IPS-20b (cell line): ENCODE measurements around the gene PLEKHS1.

Source experiments
- H3K27ac ChIP-seq: one replicate; pipeline ENCODE4 v1.5.1; 2013; ENCODE audit warnings: low read length
- H3K27me3 ChIP-seq: 2 replicates; pipeline ENCODE4 v1.6.1; 2013; ENCODE audit warnings: mild to moderate bottlenecking, low read length, inconsistent platforms; ENCODE audit not compliant: insufficient read depth
- H3K36me3 ChIP-seq: 2 replicates; pipeline ENCODE4 v1.6.1; 2013; ENCODE audit warnings: low read depth, mild to moderate bottlenecking, inconsistent platforms, low read length, moderate library complexity; ENCODE audit not compliant: insufficient read depth
- H3K4me1 ChIP-seq: 2 replicates; pipeline ENCODE4 v1.6.1; 2013; ENCODE audit warnings: mild to moderate bottlenecking, control low read depth, inconsistent platforms, low read length, moderate library complexity; ENCODE audit not compliant: insufficient read depth
- H3K4me3 ChIP-seq: 2 replicates; pipeline ENCODE4 v1.5.1; 2013; ENCODE audit warnings: mild to moderate bottlenecking, low read length, inconsistent platforms
- H3K9ac ChIP-seq: 2 replicates; pipeline ENCODE4 v1.6.1; 2013; ENCODE audit warnings: low read depth, mild to moderate bottlenecking, inconsistent platforms, low read length, moderate library complexity
- H3K9me3 ChIP-seq: 2 replicates; pipeline ENCODE4 v1.6.1; 2013; ENCODE audit warnings: mild to moderate bottlenecking, low read depth, low read length, inconsistent platforms; ENCODE audit not compliant: insufficient read depth

PLEKHS1 gene

DNA sequence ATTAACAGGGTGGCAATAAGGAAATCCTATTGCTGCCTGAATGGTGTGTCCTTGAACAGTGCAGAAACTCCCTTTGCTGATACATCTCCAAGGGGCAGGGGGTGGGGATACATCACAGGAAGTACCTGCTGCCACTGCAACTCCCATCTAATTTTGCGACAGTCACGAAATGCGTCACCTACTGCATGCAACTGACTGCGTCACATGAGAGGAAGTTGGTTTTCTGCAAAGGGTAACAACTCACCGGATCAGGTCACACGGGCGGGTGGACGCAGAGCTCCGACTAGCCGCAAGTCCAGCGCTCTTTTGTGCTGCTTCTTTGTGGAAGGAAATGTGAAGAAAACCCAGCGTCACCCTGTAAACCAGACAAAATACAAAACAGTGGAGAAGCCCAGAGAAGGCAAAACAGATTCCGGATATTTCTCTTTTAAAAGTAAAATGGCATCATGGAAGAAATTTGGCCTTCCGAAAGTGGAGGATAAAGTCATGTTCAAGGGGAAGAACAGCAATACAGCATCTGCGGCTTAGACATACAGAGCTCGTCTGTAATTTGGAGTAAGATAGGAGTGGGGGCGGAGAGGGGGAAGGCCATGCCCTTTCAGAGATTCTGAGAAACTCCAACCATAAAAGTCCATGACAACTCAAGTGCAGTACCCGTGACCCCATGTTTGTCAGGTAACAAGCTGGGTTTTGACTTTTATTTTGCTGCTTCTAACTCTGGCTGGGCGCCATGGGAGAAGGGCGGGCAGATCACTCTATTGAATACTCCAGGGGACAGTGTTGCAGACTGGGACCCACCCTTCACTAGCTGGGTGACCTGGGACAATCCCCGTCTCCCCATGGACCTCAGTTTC is 32.3 kb upstream of the PLEKHS1 start:
- H3K36me3 ChIP-seq = peaks cover 4% of the 10 kb centered on the region; the same call in 1 of the 2 replicates
- H3K9me3 ChIP-seq = no peaks in the 10 kb centered on the region
- H3K27me3 ChIP-seq = no peaks in the 10 kb centered on the region
- no peaks in the 10 kb centered on the region for H3K4me1 ChIP-seq
- H3K4me3 ChIP-seq = no peak overlapping the region
- no peak overlapping the region for H3K9ac ChIP-seq
- H3K27ac ChIP-seq = no peak overlapping the region

DNA sequence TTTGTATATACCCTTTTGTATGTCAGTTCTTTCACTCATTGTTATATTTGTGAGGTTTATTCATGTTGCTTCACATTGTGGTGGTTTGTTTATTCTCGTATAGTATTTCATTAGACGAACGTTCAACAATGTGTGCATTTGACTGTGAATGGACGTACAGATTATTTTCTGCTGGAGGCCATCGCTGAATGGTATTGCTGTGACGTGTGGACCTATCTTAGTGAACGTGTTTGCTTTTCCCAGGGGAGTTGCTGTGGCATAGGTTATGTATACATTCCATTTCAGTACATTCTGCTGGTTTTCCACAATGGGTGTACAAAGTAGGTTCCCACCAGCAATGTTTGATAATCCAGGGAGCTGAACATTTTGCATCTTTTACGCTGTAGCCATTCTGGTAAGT is 31.1 kb upstream of the PLEKHS1 start:
- Histone ChIP-seq H3K4me1 (no peaks in the 10 kb centered on the region), H3K4me3 (no peak overlapping the region), H3K9ac (no peak overlapping the region), H3K9me3 (no peaks in the 10 kb centered on the region), H3K36me3 (peaks cover 7% of the 10 kb centered on the region), H3K27me3 (no peaks in the 10 kb centered on the region), H3K27ac (no peak overlapping the region)

DNA sequence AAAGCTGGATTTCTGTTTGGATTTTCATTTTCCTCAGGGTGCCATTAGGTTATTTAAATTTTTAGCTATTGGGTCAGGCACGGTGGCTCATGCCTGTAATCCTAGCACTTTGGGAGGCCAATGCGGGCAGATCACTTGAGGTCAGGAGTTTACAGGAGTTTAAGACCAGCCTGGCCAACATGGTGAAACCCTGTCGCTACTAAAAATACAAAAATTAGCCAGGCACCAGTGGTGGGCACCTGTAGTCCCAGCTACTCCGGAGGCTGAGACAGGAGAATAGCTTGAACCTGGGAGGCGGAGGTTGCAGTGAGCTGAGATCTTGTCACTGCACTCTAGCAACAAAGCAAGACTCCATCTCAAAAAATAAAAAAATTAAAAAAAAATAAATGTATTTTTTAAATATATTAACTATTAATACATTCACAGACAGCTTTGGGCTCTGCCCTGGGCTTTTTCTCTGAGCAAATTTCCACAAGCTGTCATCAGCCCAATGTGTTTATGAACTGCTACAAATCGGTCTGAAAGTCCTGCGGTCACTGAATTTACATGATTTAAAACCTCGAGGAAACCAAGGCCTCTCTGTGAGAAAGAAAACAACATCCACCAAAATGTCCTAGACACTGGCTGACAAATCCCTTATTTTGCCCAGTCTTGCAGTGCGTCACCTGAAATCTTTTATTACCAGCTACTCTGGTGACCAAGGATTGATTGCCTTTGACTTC is 19.2 kb upstream of the PLEKHS1 start:
- no peaks in the 10 kb centered on the region for H3K4me1 ChIP-seq
- H3K27ac ChIP-seq = no peak overlapping the region
- no peaks in the 10 kb centered on the region; the same call in 1 of the 2 replicates for H3K9me3 ChIP-seq
- no peak overlapping the region for H3K4me3 ChIP-seq
- peaks cover 14% of the 10 kb centered on the region; the same call in 1 of the 2 replicates for H3K36me3 ChIP-seq
- H3K27me3 ChIP-seq = no peaks in the 10 kb centered on the region
- no peak overlapping the region for H3K9ac ChIP-seq

DNA sequence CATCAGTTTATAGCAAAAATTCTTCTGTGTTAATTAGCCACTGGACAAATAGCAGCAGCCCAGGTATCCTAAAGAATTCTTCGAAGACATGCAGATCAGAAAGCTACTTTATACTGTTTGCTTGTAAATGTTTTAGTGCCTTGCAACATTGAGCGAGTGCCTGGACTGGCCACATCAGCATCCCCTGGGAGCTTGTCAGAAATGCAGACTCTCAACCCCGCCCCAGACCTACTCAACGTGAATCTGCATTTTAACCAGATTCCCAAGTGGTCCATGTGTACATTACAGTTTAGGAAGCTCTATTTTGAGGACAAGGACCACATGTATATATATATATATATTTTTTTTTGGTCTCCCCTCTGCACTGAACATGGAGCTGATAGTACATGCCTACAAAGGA is 18.5 kb upstream of the PLEKHS1 start:
- no peak overlapping the region for H3K27ac ChIP-seq
- peaks cover 14% of the 10 kb centered on the region; the same call in 1 of the 2 replicates for H3K36me3 ChIP-seq
- no peaks in the 10 kb centered on the region for H3K27me3 ChIP-seq
- no peaks in the 10 kb centered on the region for H3K4me1 ChIP-seq
- no peak overlapping the region for H3K4me3 ChIP-seq
- H3K9me3 ChIP-seq = no peaks in the 10 kb centered on the region; the same call in 1 of the 2 replicates
- no peak overlapping the region for H3K9ac ChIP-seq

DNA sequence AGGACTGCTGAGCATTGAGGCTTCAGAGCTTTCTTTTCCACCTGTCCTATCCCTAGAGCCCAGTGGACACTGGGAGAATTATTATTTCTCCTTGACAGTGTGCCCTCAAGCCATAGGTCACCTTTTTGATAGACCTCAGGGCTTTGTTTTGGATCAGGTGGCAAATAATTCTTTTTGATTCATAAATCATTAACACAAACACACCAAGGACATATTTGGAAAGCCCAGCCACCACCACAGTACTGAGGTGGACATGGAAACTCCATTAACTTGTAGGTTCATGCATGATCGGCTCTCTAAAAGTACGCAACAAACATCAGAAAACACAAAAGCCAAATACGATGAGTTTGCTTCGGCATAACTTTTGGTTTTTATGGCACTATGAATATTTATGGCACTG is 17.8 kb upstream of the PLEKHS1 start:
- Histone ChIP-seq H3K4me3 (no peak overlapping the region), H3K27me3 (no peaks in the 10 kb centered on the region), H3K9me3 (no peaks in the 10 kb centered on the region; the same call in 1 of the 2 replicates), H3K9ac (no peak overlapping the region), H3K36me3 (peaks cover 12% of the 10 kb centered on the region; the same call in 1 of the 2 replicates), H3K27ac (no peak overlapping the region), H3K4me1 (no peaks in the 10 kb centered on the region)

DNA sequence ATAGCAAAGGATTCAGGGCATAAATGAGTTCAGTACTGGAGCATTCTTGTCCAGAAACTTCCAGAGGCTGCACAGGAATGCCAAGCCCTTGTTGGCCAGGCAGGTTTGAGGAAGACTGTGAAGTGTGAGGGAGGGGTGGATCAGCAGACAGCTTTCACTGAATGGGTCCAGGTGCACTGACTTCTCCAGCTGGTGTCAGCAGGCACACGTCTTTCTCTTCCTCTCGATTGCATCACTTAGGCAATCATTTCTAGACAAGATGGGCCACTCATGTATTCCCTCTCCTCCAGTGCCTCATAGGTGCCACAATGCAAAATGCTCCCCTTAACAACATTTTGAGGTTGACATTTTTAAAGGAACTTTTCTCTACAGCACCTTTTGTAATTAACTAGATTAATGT is 15.6 kb upstream of the PLEKHS1 start:
- no peak overlapping the region for H3K27ac ChIP-seq
- no peaks in the 10 kb centered on the region for H3K9me3 ChIP-seq
- no peaks in the 10 kb centered on the region for H3K27me3 ChIP-seq
- no peak overlapping the region for H3K9ac ChIP-seq
- no peaks in the 10 kb centered on the region for H3K4me1 ChIP-seq
- no peaks in the 10 kb centered on the region for H3K36me3 ChIP-seq
- H3K4me3 ChIP-seq = no peak overlapping the region

DNA sequence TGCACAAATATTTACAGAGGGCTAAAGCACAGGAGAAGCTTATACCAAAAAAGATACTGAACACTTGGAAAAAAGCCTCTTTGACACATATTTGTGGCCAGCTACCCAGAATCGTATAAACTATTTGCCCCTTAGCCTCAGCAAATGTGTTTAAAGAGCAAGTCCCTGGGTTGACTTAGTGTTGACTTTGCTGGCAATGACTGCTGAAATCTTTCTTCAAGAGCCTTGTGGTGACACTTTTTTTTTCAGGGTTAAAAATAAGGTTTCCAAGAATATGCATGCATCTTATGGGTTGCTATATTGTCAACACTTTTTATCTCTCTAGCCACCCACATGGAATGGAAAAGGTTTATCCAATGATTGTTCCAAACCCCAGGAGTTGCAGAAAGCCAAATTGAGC is 14.9 kb upstream of the PLEKHS1 start:
- Histone ChIP-seq H3K27ac (no peak overlapping the region), H3K4me1 (no peaks in the 10 kb centered on the region), H3K4me3 (no peak overlapping the region), H3K9ac (no peak overlapping the region), H3K9me3 (no peaks in the 10 kb centered on the region), H3K27me3 (no peaks in the 10 kb centered on the region), H3K36me3 (no peaks in the 10 kb centered on the region)

DNA sequence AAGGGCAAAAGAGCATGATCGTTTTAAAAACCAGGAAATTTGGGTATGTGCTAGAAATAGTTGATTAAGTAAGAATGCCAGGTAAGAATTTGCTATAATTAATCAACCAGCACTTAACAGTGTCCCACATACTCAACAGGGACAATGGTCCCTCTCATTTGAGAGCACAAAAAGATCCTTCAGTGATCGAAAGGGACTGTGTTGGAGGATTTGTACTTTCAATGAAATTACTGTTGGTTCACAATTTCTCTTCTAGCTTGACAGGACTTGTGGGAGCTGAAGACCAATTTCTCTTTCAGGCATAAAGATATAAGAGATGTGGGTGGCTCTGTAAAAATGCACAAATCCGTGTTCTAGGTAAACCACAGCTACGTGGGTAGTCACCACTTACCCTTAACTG is 12.5 kb upstream of the PLEKHS1 start:
- Histone ChIP-seq H3K36me3 (no peaks in the 10 kb centered on the region), H3K9me3 (no peaks in the 10 kb centered on the region), H3K4me3 (no peak overlapping the region), H3K4me1 (no peaks in the 10 kb centered on the region), H3K27me3 (no peaks in the 10 kb centered on the region), H3K9ac (no peak overlapping the region), H3K27ac (no peak overlapping the region)

DNA sequence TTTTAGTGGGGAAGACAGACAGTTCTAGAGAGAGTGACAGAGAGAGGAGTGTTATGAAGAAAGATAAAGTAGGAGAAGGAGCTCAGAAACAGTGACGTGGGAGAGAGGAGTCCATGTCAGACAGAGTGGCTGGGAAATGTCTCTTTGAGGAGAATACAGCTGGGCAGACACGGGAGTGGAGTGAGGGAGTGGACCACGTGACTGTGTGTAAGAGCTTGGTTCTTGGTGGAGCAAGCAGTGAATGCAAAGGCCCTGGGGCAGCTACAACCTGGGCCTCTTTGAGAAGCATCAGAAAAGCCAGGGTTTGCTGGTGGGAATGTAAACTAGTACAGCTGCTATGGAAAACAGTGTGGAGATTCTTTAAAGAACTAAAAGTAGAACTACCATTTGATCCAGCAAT is 11.9 kb upstream of the PLEKHS1 start:
- Histone ChIP-seq H3K27me3 (no peaks in the 10 kb centered on the region), H3K9me3 (no peaks in the 10 kb centered on the region), H3K4me3 (no peak overlapping the region), H3K27ac (no peak overlapping the region), H3K36me3 (no peaks in the 10 kb centered on the region), H3K4me1 (no peaks in the 10 kb centered on the region), H3K9ac (no peak overlapping the region)

DNA sequence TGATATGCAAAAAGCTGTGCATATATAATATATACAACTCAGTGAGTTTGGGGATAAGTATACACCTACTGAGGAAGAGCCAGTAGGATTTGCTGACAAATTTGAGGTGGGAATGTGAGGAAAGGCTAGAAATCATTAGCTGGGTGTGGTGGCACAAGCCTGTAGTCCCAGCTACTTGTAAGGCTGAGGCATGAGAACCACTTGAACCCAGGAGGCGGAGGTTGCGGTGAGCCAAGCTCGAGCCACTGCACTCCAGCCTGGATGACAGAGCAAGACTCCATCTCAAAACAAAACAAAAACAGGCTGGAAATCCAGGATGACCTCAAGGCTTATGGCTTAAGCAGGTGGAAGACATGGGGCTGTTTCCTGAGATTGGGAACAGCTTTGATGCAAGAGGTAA is 10.6 kb upstream of the PLEKHS1 start:
- H3K9ac ChIP-seq = no peak overlapping the region

DNA sequence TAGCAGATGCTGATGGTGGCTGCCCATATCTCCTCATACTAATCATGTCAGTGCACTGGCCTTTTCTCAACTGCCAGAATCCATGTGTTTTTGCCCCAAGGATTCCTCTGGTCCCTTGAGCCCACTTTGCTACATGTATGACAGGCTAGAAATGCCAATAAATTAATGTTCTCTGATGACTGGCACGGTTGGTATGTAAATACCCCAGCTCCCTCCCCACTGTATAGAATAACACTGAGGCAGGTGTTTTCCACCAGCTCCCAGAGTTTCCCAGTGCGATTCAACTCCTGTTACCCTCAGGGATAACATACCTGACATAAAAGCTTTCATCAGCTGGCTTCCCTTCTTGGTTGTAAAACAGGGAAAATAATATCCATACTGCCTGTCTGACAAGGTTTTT is 9.0 kb upstream of the PLEKHS1 start:
- Histone ChIP-seq H3K4me1 (no peaks in the 10 kb centered on the region), H3K27ac (no peak overlapping the region), H3K9ac (no peak overlapping the region), H3K36me3 (no peaks in the 10 kb centered on the region), H3K9me3 (no peaks in the 10 kb centered on the region), H3K4me3 (no peak overlapping the region), H3K27me3 (no peaks in the 10 kb centered on the region)

More for the DNA sequence above, 10.6 kb upstream of the PLEKHS1 start:
- Histone ChIP-seq H3K4me1 (no peaks in the 10 kb centered on the region), H3K4me3 (no peak overlapping the region), H3K36me3 (no peaks in the 10 kb centered on the region), H3K27me3 (no peaks in the 10 kb centered on the region), H3K27ac (no peak overlapping the region), H3K9me3 (no peaks in the 10 kb centered on the region)

DNA sequence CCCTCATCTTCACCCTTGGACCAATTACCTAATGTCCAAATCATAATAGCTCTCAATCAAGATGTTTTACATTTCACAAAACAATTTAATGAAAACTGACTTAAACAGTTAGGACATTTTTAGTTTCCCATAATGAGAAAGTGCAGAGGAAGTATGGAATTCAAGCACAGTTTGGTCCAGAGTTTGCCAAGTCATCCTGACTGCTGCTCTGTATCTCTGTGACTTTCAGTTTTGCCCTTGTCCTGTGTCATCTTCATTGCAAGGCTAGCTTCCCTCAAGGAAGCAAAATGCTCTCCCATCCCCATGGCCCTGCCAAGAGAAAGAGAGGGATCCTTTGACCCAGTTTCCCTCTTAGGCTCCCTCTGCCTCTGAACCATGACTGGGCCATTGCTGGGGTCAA is 7.9 kb upstream of the PLEKHS1 start:
- no peaks in the 10 kb centered on the region for H3K4me1 ChIP-seq
- H3K36me3 ChIP-seq = no peaks in the 10 kb centered on the region
- no peaks in the 10 kb centered on the region for H3K9me3 ChIP-seq
- no peak overlapping the region for H3K4me3 ChIP-seq
- H3K9ac ChIP-seq = no peak overlapping the region
- no peaks in the 10 kb centered on the region for H3K27me3 ChIP-seq
- no peak overlapping the region for H3K27ac ChIP-seq
